K562 (cell line): ENCODE data around the gene IL27RA. TPM values are rescaled to one million over a fixed set of nuclear protein-coding genes. Genes with fewer than 3 reads are reported as not detected.
A peak's percentile ranks its signal among the peaks of the same experiment; 100 is the strongest.

Experiments used
- HDAC3 ChIP-seq: fragments of 450-650 bp; IDR thresholded peaks from 2 replicates; pipeline ENCODE4 v1.6.1; 2018; ENCODE audit warnings: borderline replicate concordance, mild to moderate bottlenecking, moderate library complexity; ENCODE audit not compliant: partially characterized antibody
- HNRNPL ChIP-seq: fragments of 200-400 bp; formaldehyde crosslinking; IDR thresholded peaks from 2 replicates; pipeline ENCODE4 v1.6.1; 2017; ENCODE audit warnings: low read depth, mild to moderate bottlenecking, low read length
- MYNN ChIP-seq, 2 experiments: sonication (generic); formaldehyde crosslinking in 1 of 2; IDR thresholded peaks; 2 replicates each; pipeline versions ENCODE4 v1.5.0 to v1.6.1; 2016 to 2020; ENCODE audit warnings: antibody characterized with exemption in 1 of 2, missing genetic modification reagents in 1 of 2
- SPI1 ChIP-seq: IDR thresholded peaks from 2 replicates; pipeline ENCODE4 v1.6.1; 2011; ENCODE audit warnings: low read depth, low read length, control low read depth, borderline replicate concordance
- TBP ChIP-seq: optimal IDR thresholded peaks from 2 replicates; pipeline ENCODE3; 2011; ENCODE audit warnings: low read depth, low read length, improper control_type of control experiment
- polyA plus RNA-seq, 8 experiments: library from polyadenylated mRNA; depleted of rRNA in 4 of 8; stranded (reverse) in 5 of 8; unstranded in 3 of 8; fragments of >200 nt; fragmentation: Nextera tagmentation in 2 of 8; fragmentation: Illumina TruSeq in 1 of 8; extraction: Ambion mirVana in 2 of 8; extraction: Trizol in 1 of 8; gene quantifications; 2 replicates each; pipeline versions ENCODE4 v1.2.1 to v1.2.3, GENCODE V29; 2011 to 2014; ENCODE audit warnings: inconsistent platforms in 1 of 8, missing spikeins in 1 of 8
- total RNA-seq, 7 experiments: library from RNA; depleted of rRNA in 6 of 7; stranded (reverse); fragments of >200 nt in 6 of 7; fragmentation: Illumina TruSeq in 2 of 7; extraction: Trizol in 2 of 7; gene quantifications; 2 replicates each; pipeline versions ENCODE4 v1.2.1 to v1.2.3, GENCODE V29; 2011 to 2021; ENCODE audit warnings: low replicate concordance in 1 of 7
- TF ChIP-seq, protein P1 (sequence below), 2 experiments: fragments of 450-650 bp; formaldehyde crosslinking in 1 of 2; IDR thresholded peaks; 2 replicates each; pipeline versions ENCODE4 v1.4.0 to v1.6.1; 2014 to 2020; ENCODE audit warnings: mild to moderate bottlenecking in 2 of 2, borderline replicate concordance in 1 of 2, low read depth in 1 of 2

Gene IL27RA
- total and polyA plus RNA-seq, 9 of the 15 experiments (the other 6 are each of a cell fraction or from before 2014, with no cell fraction given), result 1.9 to 15.9 (median 12.0) TPM

GRCh38 chr19:14091081-14091812 lies 59.7 kb downstream of the IL27RA start (continued):
- TF ChIP-seq, protein P1, sequence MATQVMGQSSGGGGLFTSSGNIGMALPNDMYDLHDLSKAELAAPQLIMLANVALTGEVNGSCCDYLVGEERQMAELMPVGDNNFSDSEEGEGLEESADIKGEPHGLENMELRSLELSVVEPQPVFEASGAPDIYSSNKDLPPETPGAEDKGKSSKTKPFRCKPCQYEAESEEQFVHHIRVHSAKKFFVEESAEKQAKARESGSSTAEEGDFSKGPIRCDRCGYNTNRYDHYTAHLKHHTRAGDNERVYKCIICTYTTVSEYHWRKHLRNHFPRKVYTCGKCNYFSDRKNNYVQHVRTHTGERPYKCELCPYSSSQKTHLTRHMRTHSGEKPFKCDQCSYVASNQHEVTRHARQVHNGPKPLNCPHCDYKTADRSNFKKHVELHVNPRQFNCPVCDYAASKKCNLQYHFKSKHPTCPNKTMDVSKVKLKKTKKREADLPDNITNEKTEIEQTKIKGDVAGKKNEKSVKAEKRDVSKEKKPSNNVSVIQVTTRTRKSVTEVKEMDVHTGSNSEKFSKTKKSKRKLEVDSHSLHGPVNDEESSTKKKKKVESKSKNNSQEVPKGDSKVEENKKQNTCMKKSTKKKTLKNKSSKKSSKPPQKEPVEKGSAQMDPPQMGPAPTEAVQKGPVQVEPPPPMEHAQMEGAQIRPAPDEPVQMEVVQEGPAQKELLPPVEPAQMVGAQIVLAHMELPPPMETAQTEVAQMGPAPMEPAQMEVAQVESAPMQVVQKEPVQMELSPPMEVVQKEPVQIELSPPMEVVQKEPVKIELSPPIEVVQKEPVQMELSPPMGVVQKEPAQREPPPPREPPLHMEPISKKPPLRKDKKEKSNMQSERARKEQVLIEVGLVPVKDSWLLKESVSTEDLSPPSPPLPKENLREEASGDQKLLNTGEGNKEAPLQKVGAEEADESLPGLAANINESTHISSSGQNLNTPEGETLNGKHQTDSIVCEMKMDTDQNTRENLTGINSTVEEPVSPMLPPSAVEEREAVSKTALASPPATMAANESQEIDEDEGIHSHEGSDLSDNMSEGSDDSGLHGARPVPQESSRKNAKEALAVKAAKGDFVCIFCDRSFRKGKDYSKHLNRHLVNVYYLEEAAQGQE (IDR thresholded peaks at IDR 0.05; ENCODE audit: borderline replicate concordance), result peak; percentile 16; the same call in 1 of the 2 replicates
- TF ChIP-seq, protein P1 (CRISPR knock-in tag; IDR thresholded peaks at IDR 0.05; ENCODE audit: low read depth), result 0 out of 2 replicates have a peak, but pooled peaks have one; percentile 28
- TF ChIP-seq MYNN (IDR thresholded peaks at IDR 0.05) (no peak), MYNN (CRISPR knock-in tag; IDR thresholded peaks at IDR 0.05) (no peak), HNRNPL (no peak), TBP (no peak), SPI1 (peak; percentile 81), HDAC3 (no peak)
